Left colon (tissue), 2 donors: Measurements from ENCODE around the gene PSMA5. TPM values are rescaled to one million over a fixed set of nuclear protein-coding genes. Genes with fewer than 3 reads are reported as not detected.

Source experiments
- ATAC-seq: fragments of 200-7000 bp; cut with Tn5 transposase; one replicate; pipeline ENCODE4 v1.9.1; 2020; ENCODE audit warnings: mild to moderate bottlenecking, moderate library complexity
- DNase-seq, 2 donors: peaks; one replicate each; pipeline ENCODE4 v3.0.0-alpha.2; 2020
- intact Hi-C, 2 donors: fragments of 100-400 bp; cut with DNase I in 1 of 2; cut with micrococcal nuclease in 1 of 2; formaldehyde crosslinking; loops; one replicate each; pipeline versions ENCODE4 v1.11.2 to v1.14.0; 2022; cut with DNase I, micrococcal nuclease
- total RNA-seq, 2 donors: library from RNA; stranded (reverse); fragmentation: NEBNext Ultra II Directional; extraction: Animal tissue kit (Norgen Biotek cat#: 25700); gene quantifications; one replicate each; pipeline ENCODE4 v1.2.1, GENCODE V29; 2021
- donor health status: DM: no; HTN: no; CAD: no.
- donor health status: DM: yes; HTN: yes; CAD: no.

Gene PSMA5
- total RNA-seq, 2 donors from 2014 or later: 76.3 to 92.1 TPM

DNA sequence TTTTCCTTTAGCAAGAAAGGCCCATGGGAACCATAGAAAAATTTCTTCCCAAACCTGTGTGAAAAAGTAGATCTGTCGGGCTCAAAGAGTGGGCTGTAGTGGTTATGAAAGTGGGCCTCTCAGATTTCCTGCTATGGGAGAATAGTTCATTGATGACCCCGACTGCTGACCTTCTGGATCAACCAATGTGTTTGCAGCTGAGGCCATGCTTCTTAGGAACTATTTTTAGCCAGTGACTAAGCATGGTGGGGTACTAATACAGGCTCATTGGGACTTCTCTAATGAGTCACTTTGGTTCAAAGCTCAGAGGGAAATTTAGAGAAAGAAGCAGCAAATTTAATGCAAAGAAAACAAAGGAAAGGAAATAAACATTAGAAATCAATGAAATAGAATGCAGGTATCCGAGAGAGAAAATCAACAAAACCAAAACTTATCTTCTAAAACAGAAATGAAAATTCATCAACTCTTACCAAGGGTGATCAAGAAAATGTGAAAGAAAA is 12.6 kb upstream of the PSMA5 start:
- no peak for DNase-seq
- no peak for ATAC-seq
- intact Hi-C loops: no loop called here

GRCh38 chr1:109434484-109434883 is 8.2 kb upstream of the PSMA5 start:
- ATAC-seq (no peak), DNase-seq (no peak)
- intact Hi-C loops: no loop called here

DNA sequence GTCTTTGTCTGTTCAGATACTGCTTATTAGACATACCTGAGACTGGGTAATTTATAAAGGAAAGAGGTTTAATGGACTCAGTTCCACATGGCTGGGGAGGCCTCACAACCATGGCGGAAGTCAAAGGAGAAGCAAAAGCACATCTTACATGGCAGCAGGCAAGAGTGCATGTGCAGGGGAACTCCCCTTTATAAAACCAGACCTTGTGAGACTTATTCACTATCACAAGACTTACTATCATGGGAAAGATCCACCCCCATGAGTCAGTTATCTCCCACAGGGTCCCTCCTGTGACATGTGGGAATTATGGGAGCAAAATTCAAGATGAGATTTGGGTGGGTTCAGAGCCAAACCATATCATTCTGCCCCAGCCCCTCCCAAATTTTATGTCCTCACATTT is 7.1 kb upstream of the PSMA5 start:
- DNase-seq (no peak), ATAC-seq (no peak)
- intact Hi-C loops: no loop called here

- DNase-seq (no peak), ATAC-seq (no peak)
- intact Hi-C loops: no loop called here
Measured at GRCh38 chr1:109432336-109432735, 6.1 kb upstream of the PSMA5 start.

DNA sequence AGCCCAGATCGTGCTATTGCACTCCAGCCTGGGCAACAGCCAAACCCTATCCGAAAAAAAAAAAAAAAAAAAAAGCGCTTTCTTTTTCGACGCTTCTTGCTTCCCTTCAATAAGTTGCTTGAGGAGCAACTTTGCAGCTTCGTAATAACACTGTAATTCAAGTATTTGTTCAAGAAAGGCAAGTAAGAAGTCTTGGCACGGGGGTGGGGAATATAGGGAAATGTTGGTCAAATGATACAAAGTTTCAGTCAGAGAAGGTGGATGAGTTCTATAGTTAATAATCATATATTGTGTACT is 871 bp upstream of the PSMA5 start:
- intact Hi-C loops: no loop called here
- no peak for ATAC-seq
- no peak for DNase-seq

GRCh38 chr1:109425391-109426280 is 612 bp downstream of the PSMA5 start:
- peak; percentile 67 for ATAC-seq
- DNase-seq: peak; percentile 66 to 67
- intact Hi-C loops: no loop called here

GRCh38 chr1:109423498-109423897 is 2.8 kb downstream of the PSMA5 start:
- DNase-seq (no peak), ATAC-seq (no peak)
- intact Hi-C loops: no loop called here

GRCh38 chr1:109412551-109412950 is 13.7 kb downstream of the PSMA5 start:
- ATAC-seq (no peak), DNase-seq (no peak)
- intact Hi-C loops: no loop called here

- DNase-seq (no peak), ATAC-seq (no peak)
- intact Hi-C loops: loop anchor here in 1 of 2 donors (5.0 kb wide), 1 partner anchor 133 kb away; no protein-coding TSS in a partner anchor
Measured at GRCh38 chr1:109404838-109405237, 21.4 kb downstream of the PSMA5 start.

DNA sequence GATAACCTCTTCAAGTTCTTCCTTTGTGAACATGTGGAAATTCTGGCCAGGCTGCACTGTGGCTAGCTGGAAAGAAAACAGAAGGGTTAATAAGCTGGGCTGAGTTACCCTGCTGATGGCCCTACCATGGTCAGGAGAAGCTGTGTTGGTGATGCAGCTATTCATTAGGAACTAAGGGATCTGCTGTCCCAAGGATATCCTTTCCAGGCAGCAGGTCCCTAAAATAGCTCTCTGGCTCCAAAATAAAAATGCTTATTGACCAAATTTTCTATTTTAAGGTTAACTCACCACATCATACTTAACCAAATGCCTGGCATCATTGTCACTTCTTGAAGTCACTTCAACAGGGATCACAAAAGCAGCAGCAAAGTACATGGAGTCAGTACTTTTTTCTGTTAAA is 24.2 kb downstream of the PSMA5 start:
- DNase-seq (no peak), ATAC-seq (no peak)
- intact Hi-C loops: loop anchor here in 1 of 2 donors (5.0 kb wide), 1 partner anchor 130 kb away; no protein-coding TSS in a partner anchor

- no peak for ATAC-seq
- DNase-seq: no peak
- intact Hi-C loops: loop anchor here in 1 of 2 donors (5.0 kb wide), 1 partner anchor 128 kb away; no protein-coding TSS in a partner anchor
Measured at GRCh38 chr1:109400035-109400655, 26.1 kb downstream of the PSMA5 start.

GRCh38 chr1:109399326-109399957 is 26.8 kb downstream of the PSMA5 start:
- intact Hi-C loops: loop anchor here in 1 of 2 donors (5.0 kb wide), 1 partner anchor 122 kb away; no protein-coding TSS in a partner anchor
- ATAC-seq (peak; percentile 36), DNase-seq (no peak)

- DNase-seq (peak in 1 of 2 donors; percentile 12), ATAC-seq (peak; percentile 16)
- intact Hi-C loops: loop anchor here in 1 of 2 donors (5.0 kb wide), 1 partner anchor 121 kb away; no protein-coding TSS in a partner anchor
Measured at GRCh38 chr1:109398343-109399225, 27.7 kb downstream of the PSMA5 start.

GRCh38 chr1:109397581-109398342 is 28.5 kb downstream of the PSMA5 start, which contains the start of gene SORT1:
TSS of gene SORT1 (minus strand) at chr1:109397918. CDS start at chr1:109397892, 26 bp downstream.
- DNase-seq (peak; percentile 81 to 89), ATAC-seq (peak; percentile 85)
- intact Hi-C loops: loop anchor here in 1 of 2 donors (5.0 kb wide), 1 partner anchor 120 kb away; no protein-coding TSS in a partner anchor

DNA sequence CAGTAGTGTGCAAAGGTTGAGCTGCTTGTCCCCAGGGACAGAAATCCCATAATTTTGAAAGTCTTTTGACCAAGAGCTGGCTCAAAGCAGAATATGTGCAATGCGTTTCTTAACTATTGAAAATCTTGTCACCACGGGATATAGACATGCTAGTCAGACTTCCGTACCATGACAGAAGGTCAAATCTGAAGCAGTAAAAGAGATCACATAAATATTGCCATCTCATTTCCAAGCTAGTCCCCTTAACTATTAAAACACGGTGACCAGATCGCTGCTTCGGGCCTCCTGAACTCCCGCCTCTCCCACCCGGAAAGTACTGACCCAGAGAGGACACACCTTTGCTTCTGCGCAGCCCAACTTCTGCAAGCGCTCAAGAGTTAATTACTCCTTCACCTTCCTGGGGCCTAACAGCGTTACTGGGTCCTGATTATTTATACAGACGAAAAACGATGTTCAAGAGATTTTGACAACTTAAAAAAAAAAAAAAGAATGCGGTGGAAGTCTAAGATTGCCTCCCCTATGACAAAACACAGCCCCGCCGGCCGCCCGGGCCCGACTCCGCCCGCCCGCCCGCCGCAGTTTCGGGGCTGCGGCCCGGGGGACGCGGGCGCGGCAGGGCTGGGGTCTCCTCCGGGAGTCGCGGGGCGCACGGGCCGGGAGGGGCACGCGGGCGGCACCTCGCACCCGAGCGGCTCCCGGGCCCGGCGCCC is 29.2 kb downstream of the PSMA5 start:
- ATAC-seq: peak; percentile 27
- DNase-seq: peak; percentile 31 to 42
- intact Hi-C loops: loop anchor here in 1 of 2 donors (5.0 kb wide), 1 partner anchor 120 kb away; no protein-coding TSS in a partner anchor

GRCh38 chr1:109396513-109396839 is 29.8 kb downstream of the PSMA5 start:
- DNase-seq (no peak), ATAC-seq (no peak)
- intact Hi-C loops: loop anchor here in 1 of 2 donors (5.0 kb wide), 1 partner anchor 119 kb away; no protein-coding TSS in a partner anchor
